ENCODE results near the gene ALDH1A1.

DNA sequence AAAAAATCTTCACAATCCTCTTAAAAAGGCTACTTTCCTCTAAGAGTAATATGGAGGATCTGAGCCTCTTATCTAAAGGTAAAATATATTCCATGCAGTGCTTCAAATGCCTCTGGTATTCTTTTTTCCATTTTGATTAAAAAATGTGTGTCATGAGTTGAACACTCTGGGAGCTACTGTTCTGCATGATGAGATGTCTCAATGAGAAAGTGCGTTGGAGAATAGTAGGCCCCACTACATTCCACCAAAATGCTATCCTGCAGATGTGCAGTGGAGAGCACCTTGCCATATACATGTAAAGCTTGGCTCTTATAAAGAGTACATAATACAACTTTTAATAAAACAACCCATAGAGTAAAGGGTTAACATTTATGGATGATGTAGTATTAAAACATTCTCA is 26.3 kb downstream of the ALDH1A1 start:
- TF ChIP-seq SRF (CRISPR knock-in tag; IDR thresholded peaks at IDR 0.05) (no peak), PATZ1 (CRISPR knock-in tag; IDR thresholded peaks at IDR 0.05; ENCODE audit: borderline replicate concordance) (no peak), POLR2AphosphoS5 (IDR thresholded peaks at IDR 0.05; ENCODE audit: control insufficient read depth, insufficient read depth, low read depth, low read length) (no peak), NFATC3 (IDR thresholded peaks at IDR 0.05) (no peak), SMARCA5 (IDR thresholded peaks at IDR 0.05) (no peak)
